Germinal center (tissue), 1 donor: ENCODE results near the gene TMEM132A.

Experiments
- DNase-seq: peaks from one replicate; pipeline ENCODE4 v3.0.0; 2012; ENCODE audit warnings: mixed read lengths, low spot score

The TMEM132A gene

DNA sequence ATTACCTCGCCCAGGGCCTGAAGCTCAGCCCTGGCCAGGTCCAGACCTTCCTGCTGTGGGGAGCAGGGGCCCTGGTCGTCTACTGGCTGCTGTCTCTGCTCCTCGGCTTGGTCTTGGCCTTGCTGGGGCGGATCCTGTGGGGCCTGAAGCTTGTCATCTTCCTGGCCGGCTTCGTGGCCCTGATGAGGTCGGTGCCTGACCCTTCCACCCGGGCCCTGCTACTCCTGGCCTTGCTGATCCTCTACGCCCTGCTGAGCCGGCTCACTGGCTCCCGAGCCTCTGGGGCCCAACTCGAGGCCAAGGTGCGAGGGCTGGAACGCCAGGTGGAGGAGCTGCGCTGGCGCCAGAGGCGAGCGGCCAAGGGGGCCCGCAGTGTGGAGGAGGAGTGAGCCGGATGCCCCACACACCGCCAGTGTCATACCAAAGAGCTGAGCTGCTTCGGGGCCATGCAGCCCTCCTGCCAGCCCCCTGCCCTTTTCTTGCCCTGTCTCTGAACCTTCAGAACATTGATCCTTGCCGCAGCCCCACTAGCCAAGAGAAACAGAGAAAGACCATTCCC, 2.4 kb upstream of the TMEM132A start:
- no peak for DNase-seq

DNA sequence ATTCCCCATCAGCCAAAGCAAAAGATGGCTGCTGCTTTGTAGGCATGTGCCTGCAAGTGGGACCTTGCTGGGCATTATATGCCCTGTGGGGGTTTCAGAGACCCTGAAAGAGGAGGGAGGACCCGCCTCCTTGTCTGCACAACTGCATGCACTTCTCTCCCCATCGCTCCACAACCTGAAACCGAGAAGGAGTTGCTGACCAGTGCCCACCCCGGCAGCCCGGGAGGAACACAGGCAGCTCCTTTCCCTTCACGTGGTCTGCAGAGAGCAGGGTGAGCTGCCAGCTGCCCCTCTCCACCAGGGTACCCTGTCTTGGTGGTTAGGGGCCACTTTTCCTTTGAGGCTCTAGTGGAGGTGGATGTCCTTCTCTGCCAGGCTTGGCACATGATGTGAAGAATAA, 1.4 kb upstream of the TMEM132A start:
- DNase-seq = no peak

DNA sequence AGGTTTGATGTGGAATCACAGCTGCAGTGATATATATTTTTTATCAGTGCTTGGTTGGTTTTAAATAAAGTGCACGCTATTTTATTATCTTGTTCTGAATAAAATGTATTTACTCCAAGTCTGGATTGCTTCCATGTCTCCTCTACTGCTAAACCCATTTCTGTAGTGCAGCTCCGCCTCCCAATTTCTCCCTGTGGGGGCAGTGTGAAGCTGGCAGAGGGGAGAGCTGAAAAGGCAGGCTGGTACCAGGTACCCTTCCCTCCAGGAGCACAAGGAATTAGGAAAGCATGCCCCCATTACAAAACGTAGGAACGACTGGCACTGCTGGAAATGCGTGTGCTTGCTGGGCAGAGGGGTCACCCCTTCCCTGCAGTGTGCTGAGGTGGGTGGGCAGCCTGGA, 934 bp upstream of the TMEM132A start:
- no peak for DNase-seq

DNA sequence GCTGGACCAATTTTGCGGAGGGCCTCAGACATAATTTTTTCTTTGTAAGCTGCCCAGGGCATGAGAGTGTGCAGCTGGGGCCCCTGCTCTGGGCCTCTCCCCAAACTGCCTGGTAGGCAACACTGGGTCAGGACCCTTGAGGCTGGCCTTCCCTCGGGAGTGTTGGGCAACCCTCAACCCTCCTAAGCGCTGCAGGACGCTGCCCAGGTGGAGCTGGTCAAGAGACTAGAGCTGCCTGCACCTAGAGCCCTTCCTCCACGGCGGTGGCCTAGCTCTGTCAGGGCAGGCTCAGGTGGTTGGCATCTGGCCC, 505 bp upstream of the TMEM132A start:
- no peak for DNase-seq

DNA sequence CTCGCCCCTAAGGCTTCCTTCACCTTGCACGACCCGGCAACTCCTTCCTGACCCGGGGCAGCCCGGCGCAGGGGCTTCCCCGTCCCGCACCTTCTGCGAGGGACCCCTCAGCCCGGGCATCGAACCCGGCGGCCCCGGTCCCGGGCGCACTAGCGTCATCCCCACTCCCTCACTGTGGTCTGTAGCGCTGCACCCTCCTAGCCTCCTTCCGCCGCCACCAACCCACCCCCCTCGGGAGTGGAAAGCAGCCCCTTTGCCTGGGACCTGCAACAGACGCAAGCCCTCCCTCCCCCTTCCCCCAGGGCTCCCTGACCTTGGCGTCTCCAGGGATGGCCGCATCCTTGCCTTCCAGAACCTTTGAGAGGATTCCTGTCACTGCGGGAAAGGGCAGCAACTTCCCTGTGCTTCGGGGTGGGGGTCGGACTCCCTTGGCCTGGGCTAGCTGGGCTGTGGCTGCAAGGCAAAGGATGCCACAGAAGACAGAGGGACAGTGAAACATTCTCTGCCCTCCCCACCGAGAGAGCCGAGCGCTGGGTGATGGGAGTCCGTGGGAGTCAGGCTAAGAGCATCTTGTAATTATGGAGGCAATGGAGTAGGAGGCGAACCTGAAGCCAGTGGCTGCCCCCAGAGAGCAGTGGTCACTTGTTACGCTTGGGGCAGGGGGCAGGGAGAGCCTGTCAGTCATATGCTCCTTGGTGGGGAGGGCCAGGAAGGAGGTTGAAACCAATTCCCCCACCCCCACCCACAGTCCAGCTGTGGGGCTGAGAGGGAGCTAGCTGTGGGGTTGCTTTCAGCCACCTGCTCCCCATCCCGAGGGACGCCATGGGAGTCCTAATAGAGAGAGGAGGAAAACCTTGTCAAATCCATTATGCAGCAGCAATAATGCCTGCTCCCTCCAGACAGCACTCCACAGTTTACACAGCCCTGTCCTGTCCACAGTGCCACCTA, 920 bp downstream of the TMEM132A start:
- DNase-seq = no peak

DNA sequence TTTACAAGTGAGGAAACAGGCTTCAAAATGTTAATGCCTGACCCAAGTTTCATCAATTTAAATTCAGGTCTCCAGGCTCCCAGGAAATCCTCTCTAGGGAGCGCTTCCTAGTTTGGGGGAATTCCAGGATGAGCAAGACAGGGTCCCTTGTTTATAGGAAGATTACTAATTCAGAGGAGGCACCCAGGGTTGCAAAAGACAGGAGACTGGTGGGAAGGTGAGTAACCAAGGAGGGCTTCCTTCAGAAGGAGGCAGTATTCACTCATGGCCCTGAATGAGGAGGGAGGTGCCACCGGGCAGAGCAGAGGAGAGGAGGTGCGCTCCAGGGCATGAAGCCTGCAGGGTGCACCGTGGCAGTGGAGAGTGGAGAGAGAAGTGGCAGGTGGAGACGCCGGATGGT, 1.6 kb downstream of the TMEM132A start:
- no peak for DNase-seq

DNA sequence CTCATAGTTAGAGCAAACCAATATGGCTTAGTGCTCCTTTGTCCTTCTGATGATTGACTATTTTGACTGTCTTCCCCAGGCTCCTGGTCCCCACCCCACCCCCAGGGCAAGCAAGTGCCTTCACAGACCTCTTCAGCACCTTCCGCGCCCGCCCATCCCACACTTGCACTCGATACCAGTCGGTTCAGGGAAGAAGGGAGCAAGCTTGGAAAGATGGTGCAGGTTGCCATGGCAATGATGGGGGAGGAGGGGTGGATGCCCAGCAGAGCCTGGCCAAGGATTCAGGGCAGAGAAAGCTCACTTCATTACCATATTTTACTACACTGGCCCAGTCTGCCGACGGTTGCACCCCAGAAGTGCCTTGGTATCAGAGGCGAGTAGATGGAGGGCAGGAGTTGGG, 2.2 kb downstream of the TMEM132A start:
- DNase-seq = no peak

DNA sequence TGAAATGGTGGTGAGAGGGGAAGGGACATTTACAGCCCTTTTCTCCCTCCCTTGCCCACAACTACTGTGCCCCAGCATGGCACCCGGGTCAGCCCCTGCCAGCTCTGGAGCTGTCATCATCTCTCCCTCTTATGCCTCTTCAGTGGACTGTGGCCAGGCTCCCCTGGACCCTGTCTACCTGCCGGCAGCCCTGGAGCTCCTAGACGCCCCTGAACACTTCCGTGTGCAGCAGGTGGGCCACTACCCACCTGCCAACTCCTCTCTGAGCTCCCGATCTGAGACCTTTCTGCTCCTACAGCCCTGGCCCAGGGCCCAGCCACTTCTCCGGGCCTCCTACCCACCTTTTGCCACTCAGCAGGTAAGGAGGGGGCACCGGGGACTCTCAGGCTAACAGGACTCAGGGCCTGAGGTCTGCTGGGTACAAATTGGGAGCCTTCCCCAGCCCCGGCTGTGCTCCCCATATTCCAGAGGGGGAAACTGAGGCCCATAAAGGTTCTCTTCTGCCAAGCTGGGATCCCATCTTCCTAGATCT, 2.9 kb downstream of the TMEM132A start:
- DNase-seq = no peak

DNA sequence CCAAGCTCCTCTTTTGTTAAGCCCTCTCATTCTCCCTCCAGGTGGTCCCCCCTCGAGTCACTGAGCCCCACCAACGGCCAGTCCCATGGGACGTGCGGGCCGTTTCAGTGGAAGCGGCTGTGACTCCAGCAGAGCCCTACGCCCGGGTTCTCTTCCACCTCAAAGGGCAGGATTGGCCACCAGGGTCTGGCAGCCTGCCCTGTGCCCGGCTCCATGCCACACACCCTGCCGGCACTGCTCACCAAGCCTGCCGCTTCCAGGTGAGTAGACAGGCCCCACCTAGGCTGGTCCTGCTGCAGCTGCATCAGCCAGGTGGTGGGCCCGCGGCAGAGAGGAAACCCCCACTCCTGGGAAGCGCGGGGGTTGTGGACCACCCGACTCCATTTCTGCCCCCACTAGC, 3.3 kb downstream of the TMEM132A start:
- DNase-seq = no peak

DNA sequence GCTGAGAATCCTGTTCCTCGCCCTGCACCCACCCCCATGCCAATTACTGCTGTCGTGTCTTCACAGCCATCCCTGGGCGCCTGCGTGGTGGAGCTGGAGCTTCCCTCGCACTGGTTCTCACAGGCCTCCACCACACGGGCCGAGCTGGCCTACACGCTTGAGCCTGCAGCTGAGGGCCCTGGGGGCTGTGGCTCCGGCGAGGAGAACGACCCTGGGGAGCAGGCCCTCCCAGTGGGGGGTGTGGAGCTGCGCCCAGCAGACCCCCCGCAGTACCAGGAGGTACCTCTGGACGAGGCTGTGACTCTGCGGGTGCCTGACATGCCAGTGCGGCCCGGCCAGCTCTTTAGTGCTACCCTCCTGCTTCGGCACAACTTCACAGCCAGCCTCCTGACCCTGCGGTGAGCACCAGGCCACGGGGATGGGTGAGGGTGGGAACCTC, 4.3 kb downstream of the TMEM132A start:
- DNase-seq = no peak

DNA sequence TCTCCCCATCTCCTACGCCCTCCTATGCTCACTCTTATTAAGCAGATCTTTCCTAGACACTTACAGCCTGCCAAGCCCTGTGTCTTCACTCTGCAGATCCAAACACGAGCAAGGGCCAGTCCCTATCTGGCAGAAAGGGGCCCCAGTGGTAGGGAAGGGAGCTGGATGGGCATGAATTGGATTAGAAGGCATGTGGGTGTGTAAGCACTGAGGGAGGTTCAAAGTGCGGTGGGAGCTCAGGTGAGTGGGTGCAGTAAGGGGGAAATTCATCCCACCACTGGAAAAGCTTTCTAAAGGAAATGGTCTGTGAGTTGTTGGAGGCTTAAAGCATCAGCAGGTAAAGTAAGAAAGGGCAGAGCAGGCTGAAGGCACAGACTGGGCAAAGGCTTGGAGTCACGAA, 5.5 kb downstream of the TMEM132A start:
- DNase-seq = no peak

DNA sequence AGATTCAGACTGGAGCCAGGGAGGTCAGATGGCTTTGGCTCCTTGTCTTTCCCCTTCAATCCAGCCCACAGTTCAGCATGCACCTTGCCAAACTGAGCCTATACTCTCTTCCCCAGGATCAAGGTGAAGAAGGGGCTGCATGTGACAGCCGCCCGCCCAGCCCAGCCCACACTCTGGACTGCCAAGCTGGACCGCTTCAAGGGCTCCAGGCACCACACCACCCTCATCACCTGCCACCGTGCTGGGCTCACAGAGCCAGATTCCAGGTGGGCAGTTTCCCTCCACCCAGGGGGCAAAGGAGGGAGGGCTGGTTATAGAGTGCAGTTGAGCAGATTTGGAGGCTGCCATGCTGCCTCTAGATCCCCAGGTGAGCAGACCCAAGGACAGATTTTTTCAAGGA, 6.1 kb downstream of the TMEM132A start:
- no peak for DNase-seq

DNA sequence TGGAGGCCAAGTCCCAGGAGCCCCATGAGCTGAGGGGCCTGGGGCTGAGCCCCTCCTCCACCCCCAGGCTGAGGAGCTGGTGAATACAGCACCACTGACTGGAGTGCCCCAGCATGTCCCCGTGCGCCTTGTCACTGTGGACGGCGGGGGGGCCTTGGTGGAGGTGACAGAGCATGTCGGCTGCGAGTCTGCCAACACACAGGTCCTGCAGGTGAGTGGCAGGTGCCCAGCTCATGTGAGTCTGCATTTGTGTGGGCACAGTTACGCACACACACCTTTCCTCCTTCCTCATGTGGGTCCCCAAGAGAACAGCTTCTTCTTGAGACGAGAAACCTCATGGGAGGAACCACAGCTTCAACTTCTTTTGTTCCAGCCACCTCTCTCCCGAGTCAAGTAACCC, 7.7 kb downstream of the TMEM132A start:
- DNase-seq = peak; percentile 85

DNA sequence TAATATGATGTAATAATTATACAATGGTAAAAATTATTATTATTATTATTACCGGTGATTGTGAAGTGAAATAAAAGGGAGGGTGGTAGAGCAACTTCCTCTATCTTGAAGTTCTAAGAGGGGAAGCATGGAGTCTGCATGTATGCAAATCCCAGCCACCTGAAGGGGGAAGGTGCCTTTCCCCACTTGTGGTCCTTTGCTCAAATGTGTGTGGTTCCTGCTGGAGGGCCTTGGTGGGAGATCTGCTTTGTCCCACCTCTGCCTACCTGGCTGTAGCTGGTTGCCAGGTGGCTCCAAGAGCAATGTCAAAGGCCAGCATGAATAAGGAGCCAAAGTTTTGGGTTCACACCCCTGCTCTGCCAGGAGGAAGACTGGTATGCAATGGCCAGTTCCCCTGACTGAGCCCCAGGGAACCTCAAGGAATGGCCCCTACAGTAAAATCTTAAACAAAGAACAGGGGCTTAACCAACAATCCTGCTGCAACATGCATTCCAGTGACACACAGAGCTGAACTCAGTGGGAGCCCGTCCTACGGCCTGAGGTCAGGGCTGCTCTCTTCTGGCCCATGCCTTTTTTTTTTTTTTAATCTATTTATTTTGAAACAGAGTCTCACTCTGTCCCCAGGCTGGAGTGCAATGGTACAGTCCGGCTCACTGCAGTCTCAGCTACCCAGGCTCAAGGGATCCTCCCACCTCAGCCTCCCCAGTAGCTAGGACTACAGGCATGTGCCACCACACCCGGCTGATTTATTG, 8.5 kb downstream of the TMEM132A start:
- DNase-seq = peak; percentile 79

DNA sequence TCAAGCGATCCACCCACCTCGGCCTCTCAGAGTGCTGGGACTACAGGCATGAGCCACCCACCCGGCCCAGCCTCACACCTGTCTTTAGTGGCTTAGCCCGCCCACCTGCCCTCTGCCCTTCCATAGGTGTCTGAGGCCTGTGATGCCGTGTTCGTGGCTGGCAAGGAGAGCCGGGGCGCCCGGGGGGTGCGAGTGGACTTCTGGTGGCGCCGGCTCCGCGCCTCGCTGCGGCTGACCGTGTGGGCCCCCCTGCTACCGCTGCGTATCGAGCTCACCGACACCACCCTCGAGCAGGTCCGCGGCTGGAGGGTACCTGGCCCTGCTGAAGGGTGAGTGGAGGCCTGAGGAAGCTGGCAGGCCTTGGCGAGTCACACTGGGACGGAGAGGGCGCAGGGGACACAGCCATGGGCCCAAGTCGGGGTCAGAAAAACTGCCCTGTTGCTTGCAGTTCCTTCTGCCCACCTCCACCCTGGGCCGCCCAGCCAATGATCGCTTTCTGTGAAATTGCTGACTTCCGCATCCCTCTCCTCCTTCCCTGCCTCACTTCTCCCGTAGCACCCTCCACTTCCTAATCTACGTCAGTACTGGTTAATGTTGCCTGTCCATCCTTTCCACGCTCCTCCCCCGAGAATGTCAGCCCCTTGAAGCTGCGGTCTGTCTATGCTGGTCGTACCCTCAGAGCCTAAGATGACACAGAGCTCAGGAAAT, 9.3 kb downstream of the TMEM132A start:
- no peak for DNase-seq

DNA sequence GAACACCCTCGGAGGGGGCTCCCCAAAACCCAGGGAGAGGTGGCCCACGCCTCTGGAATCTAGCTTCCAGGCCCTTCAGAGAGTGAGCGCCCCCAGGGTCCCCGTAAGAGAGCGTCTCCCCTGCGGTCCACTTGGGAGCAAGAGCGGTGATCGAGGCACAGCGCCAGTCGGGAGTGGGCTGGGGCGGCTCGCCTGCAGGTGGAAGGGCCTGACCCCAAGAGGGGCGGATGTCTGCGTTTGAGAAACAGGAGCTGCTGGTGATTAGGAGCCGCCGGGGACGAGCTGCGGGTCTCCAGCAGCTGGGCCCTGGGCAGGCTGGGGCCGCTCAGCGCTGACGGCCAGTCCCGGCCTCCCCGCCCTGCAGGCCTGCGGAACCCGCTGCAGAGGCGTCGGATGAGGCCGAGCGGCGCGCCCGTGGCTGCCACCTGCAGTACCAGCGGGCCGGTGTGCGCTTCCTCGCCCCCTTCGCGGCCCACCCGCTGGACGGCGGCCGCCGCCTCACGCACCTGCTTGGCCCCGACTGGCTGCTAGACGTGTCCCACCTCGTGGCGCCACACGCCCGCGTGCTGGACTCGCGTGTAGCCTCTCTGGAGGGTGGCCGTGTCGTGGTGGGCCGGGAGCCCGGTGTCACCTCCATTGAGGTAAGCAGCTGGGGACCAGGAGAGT, 10.0 kb downstream of the TMEM132A start:
- DNase-seq = no peak

DNA sequence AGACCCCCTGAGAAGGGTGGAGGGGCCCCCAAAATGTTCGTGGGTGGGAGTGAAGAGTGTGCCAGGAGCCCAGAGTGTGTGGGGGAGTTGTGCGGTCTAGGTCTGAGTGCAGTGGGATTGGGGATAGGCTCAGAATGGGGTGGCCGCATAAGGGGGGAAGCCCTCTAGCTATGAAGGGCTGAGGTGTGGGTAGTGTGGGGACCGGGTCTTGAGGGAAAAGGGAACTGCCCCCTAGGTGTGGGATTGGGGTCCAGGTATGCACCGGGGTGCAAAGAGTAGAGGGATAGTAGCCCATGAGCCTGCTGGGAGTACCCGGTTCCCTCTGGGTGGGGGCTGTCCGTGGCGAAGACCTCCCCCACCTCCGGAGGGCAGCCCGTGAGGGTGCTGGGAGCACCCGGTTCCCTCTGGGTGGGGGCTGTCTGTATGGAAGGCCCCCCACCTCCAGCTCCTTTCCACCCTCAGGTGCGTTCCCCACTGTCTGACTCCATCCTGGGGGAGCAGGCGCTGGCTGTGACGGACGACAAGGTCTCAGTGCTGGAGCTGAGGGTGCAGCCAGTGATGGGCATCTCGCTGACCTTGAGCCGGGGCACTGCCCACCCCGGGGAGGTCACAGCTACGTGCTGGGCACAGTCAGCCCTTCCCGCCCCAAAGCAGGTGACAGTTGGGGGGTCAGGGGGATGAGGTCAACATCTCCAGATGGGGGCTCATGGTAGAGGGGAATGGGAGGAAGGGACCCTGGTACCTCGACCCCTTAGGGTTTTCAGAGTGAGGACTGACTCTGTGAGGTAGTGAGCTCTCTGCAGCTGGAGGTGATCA, 10.7 kb downstream of the TMEM132A start:
- DNase-seq = no peak

DNA sequence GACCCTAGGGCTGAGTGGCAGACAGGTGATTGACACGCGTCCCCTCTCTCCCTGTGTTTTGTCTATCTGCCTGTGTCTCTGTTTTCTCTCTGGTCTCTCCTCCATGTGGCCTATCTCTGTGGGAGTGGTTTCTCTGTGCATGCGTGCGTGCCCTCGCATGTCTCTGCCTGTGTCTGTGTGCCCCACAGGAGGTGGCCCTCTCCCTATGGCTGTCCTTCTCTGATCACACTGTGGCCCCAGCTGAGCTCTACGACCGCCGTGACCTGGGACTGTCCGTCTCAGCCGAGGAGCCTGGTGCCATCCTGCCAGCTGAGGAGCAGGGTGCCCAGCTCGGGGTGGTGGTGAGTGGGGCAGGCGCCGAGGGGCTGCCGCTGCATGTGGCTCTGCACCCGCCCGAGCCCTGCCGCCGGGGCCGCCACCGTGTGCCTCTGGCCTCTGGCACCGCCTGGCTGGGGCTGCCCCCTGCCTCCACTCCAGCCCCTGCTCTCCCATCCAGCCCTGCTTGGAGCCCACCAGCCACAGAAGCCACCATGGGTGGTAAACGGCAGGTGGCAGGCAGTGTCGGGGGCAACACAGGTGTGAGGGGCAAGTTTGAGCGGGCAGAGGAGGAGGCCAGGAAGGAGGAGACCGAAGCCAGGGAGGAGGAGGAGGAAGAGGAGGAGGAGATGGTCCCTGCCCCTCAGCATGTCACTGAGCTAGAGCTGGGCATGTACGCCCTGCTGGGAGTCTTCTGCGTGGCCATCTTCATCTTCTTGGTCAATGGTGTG, 11.6 kb downstream of the TMEM132A start:
- no peak for DNase-seq

DNA sequence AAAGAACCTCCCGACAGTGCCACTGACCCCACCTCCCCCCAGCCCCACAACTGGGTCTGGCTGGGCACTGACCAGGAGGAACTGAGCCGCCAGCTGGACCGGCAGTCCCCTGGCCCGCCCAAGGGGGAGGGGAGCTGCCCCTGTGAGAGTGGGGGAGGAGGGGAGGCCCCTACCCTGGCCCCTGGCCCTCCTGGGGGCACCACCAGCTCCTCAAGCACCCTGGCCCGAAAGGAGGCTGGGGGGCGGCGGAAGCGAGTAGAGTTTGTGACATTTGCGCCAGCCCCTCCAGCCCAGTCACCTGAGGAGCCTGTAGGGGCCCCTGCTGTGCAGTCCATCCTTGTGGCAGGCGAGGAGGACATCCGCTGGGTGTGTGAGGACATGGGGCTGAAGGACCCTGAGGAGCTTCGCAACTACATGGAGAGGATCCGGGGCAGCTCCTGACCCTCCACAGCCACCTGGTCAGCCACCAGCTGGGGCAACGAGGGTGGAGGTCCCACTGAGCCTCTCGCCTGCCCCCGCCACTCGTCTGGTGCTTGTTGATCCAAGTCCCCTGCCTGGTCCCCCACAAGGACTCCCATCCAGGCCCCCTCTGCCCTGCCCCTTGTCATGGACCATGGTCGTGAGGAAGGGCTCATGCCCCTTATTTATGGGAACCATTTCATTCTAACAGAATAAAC, 12.3 kb downstream of the TMEM132A start:
- DNase-seq = no peak
